Measurements from ENCODE around the gene MMP7.

The MMP7 gene

GRCh38 chr11:102520514-102520913, 10.0 kb downstream of the MMP7 start:
- Histone ChIP-seq H3K4me3 (ENCODE audit: low read depth, low read length) (no peak overlapping the region), H3K36me3 (ENCODE audit: control insufficient read depth in 2 of 2, insufficient read depth in 1 of 2, low read length in 2 of 2) (no peaks in the 10 kb centered on the region), H3K4me1 (ENCODE audit: control insufficient read depth, insufficient read depth, low read length) (no peaks in the 10 kb centered on the region), H3K27ac (ENCODE audit: extremely low read depth, low read depth, low read length) (no peak overlapping the region), H3K9me3 (ENCODE audit: control insufficient read depth, insufficient read depth, low read depth, low read length) (no peaks in the 10 kb centered on the region)
- ChIA-PET CTCF (interaction anchor here (0.6 kb wide), 1 partner anchor 561 kb away, joined by 3 read pairs; no protein-coding TSS in a partner anchor), POLR2A (no interaction called here)
- TF ChIP-seq ZBTB44 (tag by site-specific recombination; IDR thresholded peaks at IDR 0.05) (no peak), ZNF623 (tag by site-specific recombination; IDR thresholded peaks at IDR 0.05) (no peak), ZNF488 (tag by site-specific recombination; IDR thresholded peaks at IDR 0.05) (no peak), ZNF426 (tag by site-specific recombination; IDR thresholded peaks at IDR 0.05) (no peak), ZNF629 (tag by site-specific recombination; IDR thresholded peaks at IDR 0.05) (no peak), KLF9 (tag by site-specific recombination; IDR thresholded peaks at IDR 0.05; ENCODE audit: low read depth) (no peak), ZNF548 (tag by site-specific recombination; IDR thresholded peaks at IDR 0.05) (no peak), PRDM2 (tag by site-specific recombination; IDR thresholded peaks at IDR 0.05; ENCODE audit: borderline replicate concordance) (no peak), ZNF555 (tag by site-specific recombination; conservative IDR thresholded peaks at IDR 0.05) (no peak), ZNF560 (tag by site-specific recombination; IDR thresholded peaks at IDR 0.05; ENCODE audit: borderline replicate concordance) (no peak), ZNF311 (tag by site-specific recombination; IDR thresholded peaks at IDR 0.05; ENCODE audit: borderline replicate concordance) (no peak), KLF7 (tag by site-specific recombination; IDR thresholded peaks at IDR 0.05; ENCODE audit: borderline replicate concordance) (no peak), ZNF2 (tag by site-specific recombination; IDR thresholded peaks at IDR 0.05) (no peak), ZNF155 (tag by site-specific recombination; IDR thresholded peaks at IDR 0.05) (no peak)
- TF ChIP-seq, protein P1, sequence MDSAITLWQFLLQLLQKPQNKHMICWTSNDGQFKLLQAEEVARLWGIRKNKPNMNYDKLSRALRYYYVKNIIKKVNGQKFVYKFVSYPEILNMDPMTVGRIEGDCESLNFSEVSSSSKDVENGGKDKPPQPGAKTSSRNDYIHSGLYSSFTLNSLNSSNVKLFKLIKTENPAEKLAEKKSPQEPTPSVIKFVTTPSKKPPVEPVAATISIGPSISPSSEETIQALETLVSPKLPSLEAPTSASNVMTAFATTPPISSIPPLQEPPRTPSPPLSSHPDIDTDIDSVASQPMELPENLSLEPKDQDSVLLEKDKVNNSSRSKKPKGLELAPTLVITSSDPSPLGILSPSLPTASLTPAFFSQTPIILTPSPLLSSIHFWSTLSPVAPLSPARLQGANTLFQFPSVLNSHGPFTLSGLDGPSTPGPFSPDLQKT (IDR thresholded peaks at IDR 0.05; ENCODE audit: borderline replicate concordance, low read depth, low read length) = no peak
